H1 (cell line): ENCODE data around the gene PHF3. TPM values are rescaled to one million over a fixed set of nuclear protein-coding genes. Genes with fewer than 3 reads are reported as not detected.

Experiments used
- CTCF ChIA-PET: fragments of 300-600 bp; sonication (Branson Sonifier 250); formaldehyde crosslinking; loops from one replicate; lab custom pipeline; 2021; ENCODE audit not compliant: partially characterized antibody; lab: Charles Lee
- POLR2A ChIA-PET: fragments of 300-600 bp; sonication (Branson Sonifier 250); formaldehyde crosslinking; loops from one replicate; lab custom pipeline; 2021; ENCODE audit warnings: inconsistent platforms; ENCODE audit not compliant: partially characterized antibody; lab: Charles Lee
- DNase-seq, 2 experiments: peaks; one replicate each; pipeline versions ENCODE4 v3.0.0 to v3.0.0-alpha.2; 2010 to 2022; ENCODE audit warnings: low spot score in 2 of 2, low read depth in 1 of 2, mixed read lengths in 1 of 2
- FAIRE-seq: peaks from 2 replicates; lab custom pipeline; 2011; peaks lifted over from hg19 to GRCh38; lab: Jason Lieb, UNC
- H2AFZ ChIP-seq: 2 replicates; pipeline ENCODE4 v1.8.1; 2012; ENCODE audit warnings: low read length, inconsistent platforms
- H2AK5ac ChIP-seq: 2 replicates; pipeline ENCODE4 v1.6.1; 2013; ENCODE audit warnings: low read depth, low read length
- H2BK120ac ChIP-seq: replicated peaks from 2 replicates; pipeline ENCODE3; 2013; ENCODE audit warnings: low read depth, low read length, inconsistent platforms
- H2BK12ac ChIP-seq: 2 replicates; pipeline ENCODE4 v1.6.1; 2013; ENCODE audit warnings: low read depth, low read length
- H2BK15ac ChIP-seq: 2 replicates; pipeline ENCODE4 v1.6.1; 2013; ENCODE audit warnings: low read length
- H2BK20ac ChIP-seq: 2 replicates; pipeline ENCODE4 v1.6.1; 2013; ENCODE audit warnings: low read length
- H2BK5ac ChIP-seq: 2 replicates; pipeline ENCODE4 v1.6.1; 2013; ENCODE audit warnings: low read depth, low read length
- H3K14ac ChIP-seq: 2 replicates; pipeline ENCODE4 v1.6.1; 2013; ENCODE audit warnings: inconsistent platforms; ENCODE audit not compliant: insufficient read length
- H3K18ac ChIP-seq: 2 replicates; pipeline ENCODE4 v1.6.1; 2013; ENCODE audit warnings: low read length; ENCODE audit errors: extremely low read depth
- H3K23ac ChIP-seq: 2 replicates; pipeline ENCODE4 v1.6.1; 2013; ENCODE audit warnings: inconsistent platforms; ENCODE audit not compliant: insufficient read length
- H3K23me2 ChIP-seq: 2 replicates; pipeline ENCODE4 v1.6.1; 2013; ENCODE audit warnings: low read depth, low read length
- H3K27ac ChIP-seq: 2 replicates; pipeline ENCODE4 v1.6.1; 2011; ENCODE audit warnings: low read depth, low read length, inconsistent platforms
- H3K27me3 ChIP-seq, 4 experiments: replicated peaks in 1 of 4; 1 replicate in 1 of 4; 2 replicates in 3 of 4; pipeline versions ENCODE4 v1.6.1 to v1.8.1; 2011 to 2013; ENCODE audit warnings: low read length in 3 of 4, mild to moderate bottlenecking in 3 of 4, inconsistent platforms in 2 of 4, mixed read lengths in 2 of 4, moderate library complexity in 1 of 4; ENCODE audit not compliant: control insufficient read depth in 3 of 4, insufficient read depth in 3 of 4; ENCODE audit errors: extremely low read depth in 1 of 4
- H3K36me3 ChIP-seq, 4 experiments: 2 replicates each; pipeline versions ENCODE4 v1.6.1 to v1.8.1; 2011 to 2013; ENCODE audit warnings: mild to moderate bottlenecking in 4 of 4, low read length in 3 of 4, moderate library complexity in 2 of 4, control low read depth in 1 of 4, inconsistent platforms in 1 of 4; ENCODE audit not compliant: insufficient read depth in 4 of 4, control insufficient read depth in 2 of 4
- H3K4ac ChIP-seq: replicated peaks from 2 replicates; pipeline ENCODE3; 2013; ENCODE audit warnings: low read length, low read depth, mixed read lengths, inconsistent platforms; ENCODE audit not compliant: insufficient read length
- H3K4me1 ChIP-seq, 4 experiments: replicated peaks in 1 of 4; 1 replicate in 1 of 4; 2 replicates in 3 of 4; pipeline versions ENCODE4 v1.6.1 to v1.8.1; 2011 to 2013; ENCODE audit warnings: low read length in 3 of 4, inconsistent platforms in 2 of 4, mixed read lengths in 1 of 4; ENCODE audit not compliant: insufficient read depth in 4 of 4, control insufficient read depth in 3 of 4
- H3K4me2 ChIP-seq, 2 experiments: 2 replicates each; pipeline versions ENCODE4 v1.6.1 to v1.8.1; 2011 to 2013; ENCODE audit warnings: low read depth in 2 of 2, low read length in 2 of 2, control low read depth in 1 of 2, inconsistent platforms in 1 of 2, mild to moderate bottlenecking in 1 of 2; ENCODE audit not compliant: insufficient read depth in 1 of 2
- H3K4me3 ChIP-seq, 4 experiments: fragments of 200-600, 300-600 bp in 1 of 4; sonication (generic), shearing (Covaris generic), sonication (Bioruptor Twin) in 1 of 4; 2 replicates each; pipeline versions ENCODE4 v1.5.1 to v1.8.1; 2011 to 2016; ENCODE audit warnings: low read length in 4 of 4, low read depth in 3 of 4, control low read depth in 2 of 4, inconsistent platforms in 2 of 4, mild to moderate bottlenecking in 2 of 4, mixed read lengths in 1 of 4, moderate library complexity in 1 of 4; ENCODE audit not compliant: insufficient read depth in 2 of 4; ENCODE audit errors: extremely low read depth in 1 of 4
- H3K56ac ChIP-seq: replicated peaks from 2 replicates; pipeline ENCODE3; 2013; ENCODE audit warnings: low read depth, mild to moderate bottlenecking, mixed read lengths, low read length, inconsistent platforms; ENCODE audit not compliant: insufficient read length
- H3K79me1 ChIP-seq: 2 replicates; pipeline ENCODE4 v1.6.1; 2013; ENCODE audit warnings: low read depth, low read length, control low read depth
- H3K79me2 ChIP-seq, 2 experiments: 2 replicates each; pipeline versions ENCODE4 v1.6.1 to v1.8.1; 2012 to 2013; ENCODE audit warnings: low read length in 2 of 2, mild to moderate bottlenecking in 2 of 2, inconsistent platforms in 1 of 2; ENCODE audit not compliant: insufficient read depth in 2 of 2, control insufficient read depth in 1 of 2
- H3K9ac ChIP-seq, 4 experiments: replicated peaks in 1 of 4; 1 replicate in 1 of 4; 2 replicates in 3 of 4; pipeline versions ENCODE4 v1.6.1 to v1.8.1; 2011 to 2013; ENCODE audit warnings: low read depth in 3 of 4, low read length in 3 of 4, control low read depth in 2 of 4, mild to moderate bottlenecking in 2 of 4, moderate library complexity in 2 of 4, inconsistent platforms in 1 of 4; ENCODE audit errors: extremely low read depth in 1 of 4
- H3K9me3 ChIP-seq, 2 experiments: 2 replicates each; pipeline versions ENCODE4 v1.6.1 to v1.8.1; 2012 to 2013; ENCODE audit warnings: mild to moderate bottlenecking in 2 of 2, moderate library complexity in 2 of 2, control low read depth in 1 of 2, inconsistent platforms in 1 of 2, low read depth in 1 of 2, low read length in 1 of 2, mixed read lengths in 1 of 2; ENCODE audit not compliant: insufficient read depth in 2 of 2
- H4K20me1 ChIP-seq, 2 experiments: replicated peaks in 1 of 2; 2 replicates each; pipeline versions ENCODE3 to v1.8.1; 2011 to 2013; ENCODE audit warnings: inconsistent platforms in 2 of 2, low read length in 2 of 2, mild to moderate bottlenecking in 1 of 2; ENCODE audit not compliant: insufficient read depth in 2 of 2, control insufficient read depth in 1 of 2
- H4K5ac ChIP-seq: 2 replicates; pipeline ENCODE4 v1.6.1; 2013; ENCODE audit warnings: low read length, low read depth, mixed read lengths, inconsistent platforms; ENCODE audit not compliant: insufficient read length
- H4K8ac ChIP-seq: 2 replicates; pipeline ENCODE4 v1.8.0; 2013; ENCODE audit warnings: mild to moderate bottlenecking, moderate library complexity, low read length, inconsistent platforms; ENCODE audit not compliant: insufficient read depth; ENCODE audit errors: extremely low read depth
- H4K91ac ChIP-seq: replicated peaks from 2 replicates; pipeline ENCODE3; 2013; ENCODE audit warnings: low read length, mixed read lengths, inconsistent platforms; ENCODE audit not compliant: insufficient read length
- BACH1 ChIP-seq: IDR thresholded peaks from 2 replicates; pipeline ENCODE4 v1.6.1; 2012; ENCODE audit warnings: low read length, improper control_type of control experiment
- BCL11A ChIP-seq, 2 experiments: IDR thresholded peaks; one replicate each; pipeline ENCODE4 v1.6.1; 2011; ENCODE audit warnings: low read depth in 2 of 2, low read length in 2 of 2, mild to moderate bottlenecking in 2 of 2
- CBX5 ChIP-seq: fragments of 300-800, 300-1000 bp; sonication (generic); IDR thresholded peaks from 2 replicates; pipeline ENCODE4 v1.7.1; 2016; ENCODE audit warnings: antibody characterized with exemption, low read length, low read depth
- EP300 ChIP-seq, 2 experiments: IDR thresholded peaks; 1 replicate in 1 of 2; 2 replicates in 1 of 2; pipeline ENCODE4 v1.6.1; 2011 to 2012; ENCODE audit warnings: low read depth in 2 of 2, low read length in 2 of 2, mild to moderate bottlenecking in 2 of 2, borderline replicate concordance in 1 of 2, inconsistent platforms in 1 of 2, moderate library complexity in 1 of 2
- GABPA ChIP-seq: IDR thresholded peaks from 2 replicates; pipeline ENCODE4 v1.6.1; 2011; ENCODE audit warnings: mild to moderate bottlenecking, low read length, moderate library complexity, borderline replicate concordance; ENCODE audit not compliant: insufficient read depth
- JUND ChIP-seq: IDR thresholded peaks from 2 replicates; pipeline ENCODE4 v1.6.1; 2011; ENCODE audit warnings: mild to moderate bottlenecking, improper control_type of control experiment, low read length
- KDM5A ChIP-seq: fragments of 200-600 bp; IDR thresholded peaks from 2 replicates; pipeline ENCODE4 v1.7.1; 2012; ENCODE audit warnings: mild to moderate bottlenecking, low read length, inconsistent platforms, mixed read lengths
- PHF8 ChIP-seq: fragments of 200-600 bp; sonication (generic); conservative IDR thresholded peaks from 2 replicates; pipeline ENCODE4 v1.7.1; 2012; ENCODE audit warnings: low read depth, mild to moderate bottlenecking, inconsistent platforms, low read length, moderate library complexity
- POLR2AphosphoS5 ChIP-seq: IDR thresholded peaks from 2 replicates; pipeline ENCODE4 v1.6.1; 2011; ENCODE audit warnings: low read depth, low read length
- RNF2 ChIP-seq: fragments of 200-900, 300-1000 bp; sonication (generic); IDR thresholded peaks from 2 replicates; pipeline ENCODE4 v1.7.1; 2016; ENCODE audit warnings: borderline replicate concordance, low read depth, mild to moderate bottlenecking, antibody characterized with exemption, low read length; ENCODE audit not compliant: poor library complexity, severe bottlenecking; ENCODE audit errors: missing control alignments
- SAP30 ChIP-seq: fragments of 300-600 bp; sonication (generic); IDR thresholded peaks from 2 replicates; pipeline ENCODE4 v1.7.1; 2012; ENCODE audit warnings: low read length, moderate library complexity, mild to moderate bottlenecking, inconsistent platforms; ENCODE audit not compliant: insufficient read depth, insufficient replicate concordance
- SIRT6 ChIP-seq: IDR thresholded peaks from one replicate; pipeline ENCODE4 v1.7.1; 2012; ENCODE audit warnings: low read length, inconsistent platforms
- SP2 ChIP-seq: IDR thresholded peaks from 2 replicates; pipeline ENCODE4 v1.6.1; 2012; ENCODE audit warnings: mild to moderate bottlenecking, low read length, inconsistent platforms
- SRF ChIP-seq: IDR thresholded peaks from 2 replicates; pipeline ENCODE4 v1.6.1; 2011; ENCODE audit warnings: mild to moderate bottlenecking, low read depth, low read length, moderate library complexity
- TBP ChIP-seq: IDR thresholded peaks from 2 replicates; pipeline ENCODE4 v1.6.1; 2011; ENCODE audit warnings: low read depth, low read length, improper control_type of control experiment
- WGBS, 2 experiments: shearing (Covaris generic) in 1 of 2; methylation state at CpG; one replicate each; pipeline versions ENCODE4 v1.1.6 to v1.1.7; 2013 to 2015; ENCODE audit warnings: low lambda C conversion rate in 2 of 2, mixed read lengths in 2 of 2, inconsistent platforms in 1 of 2, low coverage in 1 of 2, missing lambda C conversion rate in 1 of 2; ENCODE audit not compliant: insufficient replicate concordance in 2 of 2, insufficient coverage in 1 of 2, insufficient read length in 1 of 2; ENCODE audit errors: extremely low coverage in 1 of 2, missing lambda C conversion rate in 1 of 2; 5-methylcytosine and 5-hydroxymethylcytosine counted together
- polyA plus RNA-seq, 7 experiments: library from polyadenylated mRNA; depleted of rRNA in 3 of 7; stranded (reverse) in 5 of 7; unstranded in 2 of 7; fragments of >200 nt in 5 of 7; fragments of 200-250 nt in 2 of 7; gene quantifications; 1 replicate in 5 of 7; 2 replicates in 1 of 7; 4 replicates in 1 of 7; pipeline versions ENCODE4 v1.2.1 to v1.2.3, GENCODE V29; 2011 to 2013; ENCODE audit warnings: missing spikeins in 2 of 7, mixed read lengths in 2 of 7
- total RNA-seq: library from RNA; stranded (reverse); fragmentation: NEBNext Ultra II Directional; extraction: Animal tissue kit (Norgen Biotek cat#: 25700); gene quantifications from 2 replicates; pipeline ENCODE4 v1.2.1, GENCODE V29; 2021

Gene PHF3
- total and polyA plus RNA-seq, 2 of the 8 experiments (the other 6 are each of a cell fraction or from before 2014, with no cell fraction given): 10.1 to 69.3 TPM

DNA sequence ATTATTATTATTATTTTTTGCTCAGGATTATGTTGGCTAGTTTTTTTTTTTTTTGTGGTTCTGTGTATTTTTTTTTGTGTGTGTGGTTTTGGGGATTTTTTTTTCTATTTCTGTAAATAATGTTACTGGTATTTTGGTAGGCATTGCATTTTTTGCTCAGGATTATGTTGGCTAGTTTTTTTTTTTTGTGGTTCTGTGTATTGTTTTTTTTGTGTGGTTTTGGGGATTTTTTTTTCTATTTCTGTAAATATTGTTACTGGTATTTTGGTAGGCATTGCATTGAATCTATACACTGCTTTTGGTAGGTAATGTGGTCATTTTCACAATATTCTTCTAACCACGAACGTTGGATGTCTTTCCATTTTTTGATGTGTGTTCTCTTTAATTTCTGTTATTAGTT lies 17.4 kb downstream of the PHF3 start:
- Histone ChIP-seq H3K56ac (no peak overlapping the region), H3K27ac (no peak overlapping the region), H4K20me1 (peaks cover 1 to 15% of the 10 kb centered on the region in 2 experiments), H2BK15ac (no peak overlapping the region), H3K27me3 (no peaks in the 10 kb centered on the region), H4K5ac (no peak overlapping the region), H3K79me2 (peaks cover 15 to 100% of the 10 kb centered on the region in 2 experiments), H3K23ac (no peak overlapping the region), H3K4me2 (no peak overlapping the region), H3K4me1 (peaks cover 0 to 2% (median 0%) of the 10 kb centered on the region in 4 experiments; a peak in 1 of 7 replicates), H3K18ac (no peak overlapping the region), H3K9ac (no peak overlapping the region), H2AFZ (no peak overlapping the region), H2BK120ac (no peak overlapping the region), H4K8ac (no peak overlapping the region), H3K36me3 (no peaks in the 10 kb centered on the region), H2BK12ac (no peak overlapping the region), H3K79me1 (no peaks in the 10 kb centered on the region; the same call in 1 of the 2 replicates), H3K14ac (no peak overlapping the region), H3K9me3 (no peaks in the 10 kb centered on the region), H2BK20ac (no peak overlapping the region), H2BK5ac (no peak overlapping the region), H4K91ac (no peak overlapping the region), H3K4ac (no peak overlapping the region), H2AK5ac (no peak overlapping the region), H3K23me2 (no peaks in the 10 kb centered on the region), H3K4me3 (no peak overlapping the region)
- POLR2A ChIA-PET: interaction anchor here (0.6 to 2.9 kb wide), 2 partner anchors 17 to 96 kb away, joined by 3 to 14 read pairs; partner anchors contain the start of gene PHF3
- TF ChIP-seq PHF8 (no peak), SIRT6 (no peak), TBP (no peak), BACH1 (no peak), SAP30 (no peak), RNF2 (no peak), CBX5 (no peak), SRF (no peak), POLR2AphosphoS5 (no peak), BCL11A (IDR thresholded peaks at IDR 0.05; ENCODE audit: low read depth in 2 of 2, low read length in 2 of 2) (no peak), KDM5A (no peak), SP2 (no peak), EP300 (IDR thresholded peaks at IDR 0.05; ENCODE audit: borderline replicate concordance in 1 of 2, low read depth in 2 of 2, low read length in 2 of 2) (no peak), GABPA (no peak), JUND (no peak)
- no peak for FAIRE-seq
- CTCF ChIA-PET: no interaction called here
- no peak for DNase-seq
- 88% methylated on average over 2 of the region's 2 CpGs; no CpG with 5 or more reads in 1 of the 2 experiments for WGBS, 2 experiments
